SK-N-SH treated with all-trans-retinoic acid at 6 μM for 48 hours (cell line): ENCODE measurements around the gene F13B.

Experiments used
- ATAC-seq: fragments of 200-7000 bp; cut with Tn5 transposase; 3 replicates; pipeline ENCODE4 v1.9.1; 2020; ENCODE audit warnings: mild to moderate bottlenecking, moderate library complexity
- ARNTL ChIP-seq: fragments of 450-650 bp; formaldehyde crosslinking; IDR thresholded peaks from 2 replicates; pipeline ENCODE4 v1.5.0; 2020; ENCODE audit warnings: low read depth, mild to moderate bottlenecking, moderate library complexity, borderline replicate concordance
- BACH2 ChIP-seq: fragments of 250-450 bp; sonication (Bioruptor Pico); IDR thresholded peaks from 2 replicates; pipeline ENCODE4 v1.9.0; 2021; ENCODE audit warnings: mild to moderate bottlenecking, borderline replicate concordance
- CREB5 ChIP-seq: fragments of 250-450 bp; sonication (Bioruptor Pico); IDR thresholded peaks from 2 replicates; pipeline ENCODE4 v1.5.1; 2020; ENCODE audit warnings: low read depth, mild to moderate bottlenecking, moderate library complexity
- CSDC2 ChIP-seq: fragments of 250-450 bp; sonication (Bioruptor Pico); IDR thresholded peaks from 2 replicates; pipeline ENCODE4 v1.5.0; 2020; ENCODE audit warnings: mild to moderate bottlenecking, moderate library complexity
- CSRNP3 ChIP-seq: fragments of 250-450 bp; sonication (Bioruptor Pico); IDR thresholded peaks from 2 replicates; pipeline ENCODE4 v1.5.1; 2021; ENCODE audit warnings: mild to moderate bottlenecking, moderate library complexity
- ESRRG ChIP-seq: fragments of 250-450 bp; sonication (Bioruptor Pico); IDR thresholded peaks from 2 replicates; pipeline ENCODE4 v1.6.1; 2021; ENCODE audit warnings: mild to moderate bottlenecking
- GLIS3 ChIP-seq: fragments of 250-450 bp; sonication (Bioruptor Pico); IDR thresholded peaks from 2 replicates; pipeline ENCODE4 v1.5.0; 2020; ENCODE audit warnings: mild to moderate bottlenecking, moderate library complexity
- ISL1 ChIP-seq: fragments of 250-450 bp; sonication (Bioruptor Pico); IDR thresholded peaks from 2 replicates; pipeline ENCODE4 v2.1.2; 2022; ENCODE audit warnings: mild to moderate bottlenecking, moderate library complexity
- OSR1 ChIP-seq: fragments of 250-450 bp; sonication (Bioruptor Pico); IDR thresholded peaks from 2 replicates; pipeline ENCODE4 v1.8.0; 2022; ENCODE audit warnings: moderate library complexity, mild to moderate bottlenecking, inconsistent platforms
- PATZ1 ChIP-seq: fragments of 250-450 bp; sonication (Bioruptor Pico); IDR thresholded peaks from 2 replicates; pipeline ENCODE4 v1.8.0; 2020; ENCODE audit warnings: mild to moderate bottlenecking, moderate library complexity, borderline replicate concordance
- PPARA ChIP-seq: fragments of 250-450 bp; sonication (Bioruptor Pico); IDR thresholded peaks from 2 replicates; pipeline ENCODE4 v1.5.0; 2020; ENCODE audit warnings: mild to moderate bottlenecking, borderline replicate concordance
- RARB ChIP-seq: fragments of 250-450 bp; sonication (Bioruptor Pico); IDR thresholded peaks from 2 replicates; pipeline ENCODE4 v1.8.0; 2021; ENCODE audit warnings: mild to moderate bottlenecking, moderate library complexity
- SNAI2 ChIP-seq: fragments of 250-450 bp; sonication (Bioruptor Pico); IDR thresholded peaks from 2 replicates; pipeline ENCODE4 v1.5.0; 2020; ENCODE audit warnings: mild to moderate bottlenecking, moderate library complexity
- TCF4 ChIP-seq: fragments of 250-450 bp; sonication (Bioruptor Pico); IDR thresholded peaks from 2 replicates; pipeline ENCODE4 v1.8.0; 2021; ENCODE audit warnings: mild to moderate bottlenecking, moderate library complexity, borderline replicate concordance
- TOX ChIP-seq: fragments of 250-450 bp; sonication (Bioruptor Pico); IDR thresholded peaks from 2 replicates; pipeline ENCODE4 v1.8.0; 2021; ENCODE audit warnings: mild to moderate bottlenecking, moderate library complexity, borderline replicate concordance
- TSHZ2 ChIP-seq: fragments of 250-450 bp; sonication (Bioruptor Pico); IDR thresholded peaks from 2 replicates; pipeline ENCODE4 v1.5.0; 2020; ENCODE audit warnings: mild to moderate bottlenecking, moderate library complexity
- ZC3H10 ChIP-seq: fragments of 250-450 bp; sonication (Bioruptor Pico); IDR thresholded peaks from 2 replicates; pipeline ENCODE4 v1.5.1; 2021; ENCODE audit warnings: mild to moderate bottlenecking, moderate library complexity
- ZFP3 ChIP-seq: fragments of 250-450 bp; sonication (Bioruptor Pico); IDR thresholded peaks from 2 replicates; pipeline ENCODE4 v1.5.0; 2020; ENCODE audit warnings: mild to moderate bottlenecking, moderate library complexity
- ZNF565 ChIP-seq: fragments of 450-650 bp; formaldehyde crosslinking; conservative IDR thresholded peaks from 2 replicates; pipeline ENCODE4 v1.5.0; 2020; ENCODE audit warnings: low read depth, mild to moderate bottlenecking, moderate library complexity
- ZNF70 ChIP-seq: fragments of 450-650 bp; formaldehyde crosslinking; IDR thresholded peaks from 2 replicates; pipeline ENCODE4 v1.5.0; 2020; ENCODE audit warnings: mild to moderate bottlenecking, moderate library complexity
- ZNF8 ChIP-seq: fragments of 450-650 bp; formaldehyde crosslinking; IDR thresholded peaks from 2 replicates; pipeline ENCODE4 v1.5.0; 2020; ENCODE audit warnings: mild to moderate bottlenecking, moderate library complexity
- TF ChIP-seq, protein P1 (sequence below): fragments of 250-450 bp; sonication (Bioruptor Pico); IDR thresholded peaks from 2 replicates; pipeline ENCODE4 v1.8.0; 2021; ENCODE audit warnings: low read depth, mild to moderate bottlenecking, moderate library complexity, borderline replicate concordance

F13B gene

GRCh38 chr1:197065559-197065958 lies 1.5 kb downstream of the F13B start (continued):
- no peak for TF ChIP-seq OSR1 (CRISPR knock-in tag)
- no peak for TF ChIP-seq CREB5 (CRISPR knock-in tag)

DNA sequence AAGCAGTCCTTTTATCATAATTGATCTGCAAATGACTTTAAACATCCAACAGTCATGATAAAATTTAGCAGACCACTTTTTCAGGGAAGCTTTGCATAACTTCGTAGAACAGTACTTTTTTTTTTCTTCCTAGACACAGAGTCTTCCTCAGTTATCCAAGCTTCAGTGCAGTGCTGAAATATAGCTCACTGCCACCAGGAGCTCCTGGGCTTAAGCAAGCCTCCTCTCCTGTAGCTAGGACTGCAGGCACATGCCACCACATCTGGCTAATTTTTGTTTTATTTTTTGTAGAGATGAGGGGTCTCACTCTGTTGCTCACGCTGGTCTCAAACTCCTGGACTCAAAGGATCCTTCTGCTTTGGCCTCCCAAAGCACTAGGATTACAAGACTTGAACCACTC lies 3.8 kb downstream of the F13B start:
- ATAC-seq = no peak
- TF ChIP-seq ZNF8 (CRISPR knock-in tag) (no peak), TCF4 (CRISPR knock-in tag) (no peak), CREB5 (CRISPR knock-in tag) (no peak), PATZ1 (no peak), TOX (no peak), ZNF70 (CRISPR knock-in tag) (no peak), BACH2 (CRISPR knock-in tag) (no peak), ZFP3 (no peak), ISL1 (CRISPR knock-in tag) (no peak), ARNTL (CRISPR knock-in tag) (no peak), SNAI2 (no peak), ZNF565 (CRISPR knock-in tag) (no peak), TSHZ2 (CRISPR knock-in tag) (no peak), PPARA (CRISPR knock-in tag) (no peak)
- TF ChIP-seq, protein P1, sequence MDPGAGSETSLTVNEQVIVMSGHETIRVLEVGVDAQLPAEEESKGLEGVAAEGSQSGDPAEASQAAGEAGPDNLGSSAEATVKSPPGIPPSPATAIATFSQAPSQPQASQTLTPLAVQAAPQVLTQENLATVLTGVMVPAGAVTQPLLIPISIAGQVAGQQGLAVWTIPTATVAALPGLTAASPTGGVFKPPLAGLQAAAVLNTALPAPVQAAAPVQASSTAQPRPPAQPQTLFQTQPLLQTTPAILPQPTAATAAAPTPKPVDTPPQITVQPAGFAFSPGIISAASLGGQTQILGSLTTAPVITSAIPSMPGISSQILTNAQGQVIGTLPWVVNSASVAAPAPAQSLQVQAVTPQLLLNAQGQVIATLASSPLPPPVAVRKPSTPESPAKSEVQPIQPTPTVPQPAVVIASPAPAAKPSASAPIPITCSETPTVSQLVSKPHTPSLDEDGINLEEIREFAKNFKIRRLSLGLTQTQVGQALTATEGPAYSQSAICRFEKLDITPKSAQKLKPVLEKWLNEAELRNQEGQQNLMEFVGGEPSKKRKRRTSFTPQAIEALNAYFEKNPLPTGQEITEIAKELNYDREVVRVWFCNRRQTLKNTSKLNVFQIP = no peak

DNA sequence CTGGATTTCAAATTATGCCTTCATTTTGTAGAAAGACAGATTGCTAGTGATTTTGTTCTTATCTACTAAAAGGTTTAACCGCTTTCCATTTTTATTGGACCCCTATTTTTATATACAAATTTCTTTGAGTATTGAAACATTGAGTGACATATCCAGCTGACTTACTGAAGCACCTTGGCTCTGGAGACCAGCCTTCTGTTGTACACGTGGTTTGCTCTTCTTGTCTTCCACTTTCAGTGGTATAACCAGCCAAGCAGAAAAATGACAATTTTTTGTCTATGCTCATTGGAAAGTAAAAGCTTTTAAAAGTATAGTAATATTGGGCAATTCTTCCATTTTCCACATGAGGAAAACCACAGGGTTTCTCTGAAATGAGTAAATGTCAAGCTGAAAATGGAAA lies 4.4 kb downstream of the F13B start:
- no peak for ATAC-seq
- no peak for TF ChIP-seq ZNF565 (CRISPR knock-in tag)
- no peak for TF ChIP-seq ZNF70 (CRISPR knock-in tag)
- TF ChIP-seq CSDC2 (CRISPR knock-in tag) = no peak
- no peak for TF ChIP-seq BACH2 (CRISPR knock-in tag)
- TF ChIP-seq GLIS3 (CRISPR knock-in tag) = no peak
- TF ChIP-seq OSR1 (CRISPR knock-in tag) = no peak
- TF ChIP-seq, protein P1 = no peak
- no peak for TF ChIP-seq ZC3H10 (CRISPR knock-in tag)
- TF ChIP-seq CREB5 (CRISPR knock-in tag) = no peak
- TF ChIP-seq TCF4 (CRISPR knock-in tag) = no peak
- no peak for TF ChIP-seq RARB (CRISPR knock-in tag)
- no peak for TF ChIP-seq ZNF8 (CRISPR knock-in tag)
- TF ChIP-seq ESRRG = no peak
- no peak for TF ChIP-seq CSRNP3
